AG09309 (cell line): Measurements from ENCODE around the gene YIF1B.

Experiments used
- DNase-seq: peaks from one replicate; pipeline ENCODE4 v3.0.0-alpha.2; 2010; ENCODE audit warnings: low read depth
- H3K4me3 ChIP-seq: 2 replicates; pipeline ENCODE4 v1.5.1; 2011; ENCODE audit warnings: mild to moderate bottlenecking, low read depth, low read length, moderate library complexity; ENCODE audit not compliant: control insufficient read depth
- CTCF ChIP-seq: IDR thresholded peaks from 2 replicates; pipeline ENCODE4 v1.5.1; 2011; ENCODE audit warnings: mild to moderate bottlenecking, low read depth, low read length, inconsistent platforms; ENCODE audit not compliant: insufficient read depth, control insufficient read depth; ENCODE audit errors: missing control alignments

YIF1B gene

GRCh38 chr19:38319421-38320258, 3.9 kb upstream of the YIF1B start, which contains the start of gene KCNK6:
Gene KCNK6, plus strand, starts transcription at chr19:38319845. Its CDS starts 106 bp downstream, at chr19:38319951.
- peak within 1 kb of the TSS; percentile 86 for H3K4me3 ChIP-seq
- no peak for DNase-seq
- TF ChIP-seq CTCF: no peak

- TF ChIP-seq CTCF: no peak
- no peak overlapping the region for H3K4me3 ChIP-seq
- no peak for DNase-seq
Observed at GRCh38 chr19:38318660-38319059, 2.9 kb upstream of the YIF1B start.

GRCh38 chr19:38317104-38317612, 1.4 kb upstream of the YIF1B start:
- no peak overlapping the region for H3K4me3 ChIP-seq
- TF ChIP-seq CTCF: no peak
- DNase-seq: no peak

GRCh38 chr19:38316477-38317067, 825 bp upstream of the YIF1B start:
- DNase-seq: no peak
- TF ChIP-seq CTCF: no peak
- no peak overlapping the region; the same call in 1 of the 2 replicates for H3K4me3 ChIP-seq

- TF ChIP-seq CTCF: no peak
- H3K4me3 ChIP-seq: no peak overlapping the region
- DNase-seq: no peak
Observed at GRCh38 chr19:38310986-38311385, 4.8 kb downstream of the YIF1B start.

GRCh38 chr19:38310279-38310670, 5.5 kb downstream of the YIF1B start:
- TF ChIP-seq CTCF: no peak
- H3K4me3 ChIP-seq: no peak overlapping the region
- no peak for DNase-seq
